ENCODE data around the gene ZNF771. TPM values are rescaled to one million over a fixed set of nuclear protein-coding genes. Genes with fewer than 3 reads are reported as not detected.
A peak's percentile ranks its signal among the peaks of the same experiment; 100 is the strongest.
"Not testable (repeated sequence)": the region's sequence is repeated elsewhere in the genome, so short reads cannot be mapped to it uniquely, and the experiment has no call there.

ZNF771 gene
- total RNA-seq, 3 donors from 2014 or later (not counting 1 experiment from before 2014, with no cell fraction given) = 0.70 to 1.4 (median 1.4) TPM

GRCh38 chr16:30459456-30459855 lies 52.0 kb downstream of the ZNF771 start:
- peak overlapping the region; percentile 85 for H3K27ac Mint-ChIP-seq
- H3K36me3 Mint-ChIP-seq = no peaks in the 10 kb centered on the region
- ATAC-seq (no peak), DNase-seq (no peak)
- Histone ChIP-seq H3K36me3 (ENCODE audit: control insufficient read depth, insufficient read depth, low read length) (no peaks in the 10 kb centered on the region), H3K4me1 (ENCODE audit: control insufficient read depth, insufficient read depth, low read length) (peaks cover 40% of the 10 kb centered on the region), H3K9me3 (ENCODE audit: control insufficient read depth, insufficient read depth, low read length) (no peaks in the 10 kb centered on the region), H3K4me3 (ENCODE audit: low read length) (no peak overlapping the region), H3K27ac (ENCODE audit: low read length) (peak overlapping the region; percentile 73), H3K27me3 (ENCODE audit: control insufficient read depth, insufficient read depth, low read length) (no peaks in the 10 kb centered on the region)
- intact Hi-C loops (cut with micrococcal nuclease) = loop anchor here (1.0 kb wide), 1 partner anchor 13 kb away; the partner anchor contains the start of gene ITGAL
- peak overlapping the region; percentile 49 for H3K4me3 Mint-ChIP-seq
- no peak for TF ChIP-seq CTCF (IDR thresholded peaks at IDR 0.05)
- no peaks in the 10 kb centered on the region for H3K9me3 Mint-ChIP-seq
- no peaks in the 10 kb centered on the region for H3K27me3 Mint-ChIP-seq (ENCODE audit: low read depth in 2 of 2)
- H3K4me1 Mint-ChIP-seq = peaks cover 27 to 43% of the 10 kb centered on the region in 2 donors
- WGBS (ENCODE audit: insufficient coverage) = 36% methylated on average over 11 of the region's 11 CpGs

DNA sequence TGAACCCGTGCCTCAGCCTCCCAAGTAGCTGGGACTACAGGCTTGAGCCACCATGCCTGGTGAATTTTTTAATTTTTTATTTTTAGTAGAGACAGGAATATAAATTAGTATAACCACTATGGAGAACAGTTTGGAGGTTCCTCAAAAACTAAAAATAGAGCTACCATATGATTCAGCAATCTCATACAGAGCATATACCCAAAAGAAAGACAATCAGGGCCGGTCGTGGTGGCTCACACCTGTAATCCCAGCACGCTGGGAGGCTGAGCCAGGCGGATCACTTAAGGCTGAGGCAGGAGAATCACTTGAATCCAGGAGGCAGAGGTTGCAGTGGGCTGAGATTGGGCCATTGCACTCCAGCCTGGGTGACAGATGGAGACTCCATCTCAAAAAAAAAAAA lies 54.0 kb downstream of the ZNF771 start:
- WGBS (ENCODE audit: insufficient coverage) = 75% methylated on average over 5 of the region's 5 CpGs
- H3K9me3 ChIP-seq (ENCODE audit: control insufficient read depth, insufficient read depth, low read length); H3K36me3 Mint-ChIP-seq; H3K9me3 Mint-ChIP-seq; H3K27ac Mint-ChIP-seq; H3K4me3 Mint-ChIP-seq; DNase-seq; intact Hi-C loops (cut with micrococcal nuclease); H3K27ac ChIP-seq (ENCODE audit: low read length); H3K36me3 ChIP-seq (ENCODE audit: control insufficient read depth, insufficient read depth, low read length); H3K27me3 ChIP-seq (ENCODE audit: control insufficient read depth, insufficient read depth, low read length); ATAC-seq; H3K27me3 Mint-ChIP-seq (ENCODE audit: low read depth in 2 of 2); H3K4me3 ChIP-seq (ENCODE audit: low read length): not testable (repeated sequence)
- peaks cover 25 to 31% of the 10 kb centered on the region in 2 donors for H3K4me1 Mint-ChIP-seq
- H3K4me1 ChIP-seq (ENCODE audit: control insufficient read depth, insufficient read depth, low read length) = peaks cover 40% of the 10 kb centered on the region

GRCh38 chr16:30464078-30464477 lies 56.7 kb downstream of the ZNF771 start:
- DNase-seq = no peak
- no peak overlapping the region for H3K27ac ChIP-seq (ENCODE audit: low read length)
- H3K9me3 Mint-ChIP-seq = no peaks in the 10 kb centered on the region
- H3K27me3 Mint-ChIP-seq (ENCODE audit: low read depth in 2 of 2) = no peaks in the 10 kb centered on the region
- no peak overlapping the region for H3K27ac Mint-ChIP-seq
- H3K4me1 Mint-ChIP-seq = peaks cover 6 to 7% of the 10 kb centered on the region in 2 donors
- no peaks in the 10 kb centered on the region for H3K27me3 ChIP-seq (ENCODE audit: control insufficient read depth, insufficient read depth, low read length)
- no peaks in the 10 kb centered on the region for H3K36me3 ChIP-seq (ENCODE audit: control insufficient read depth, insufficient read depth, low read length)
- intact Hi-C loops (cut with micrococcal nuclease) = no loop called here
- ATAC-seq = no peak
- no peak overlapping the region for H3K4me3 Mint-ChIP-seq
- 96% methylated on average over 7 of the region's 7 CpGs for WGBS (ENCODE audit: insufficient coverage)
- H3K4me1 ChIP-seq (ENCODE audit: control insufficient read depth, insufficient read depth, low read length) = peaks cover 26% of the 10 kb centered on the region
- H3K4me3 ChIP-seq (ENCODE audit: low read length) = no peak overlapping the region
- H3K9me3 ChIP-seq (ENCODE audit: control insufficient read depth, insufficient read depth, low read length) = no peaks in the 10 kb centered on the region
- H3K36me3 Mint-ChIP-seq = no peaks in the 10 kb centered on the region
- no peak for TF ChIP-seq CTCF (IDR thresholded peaks at IDR 0.05)

Other genes with a start within 250 kb of the ZNF771 start
- gene CORO1A, start 224.0 kb upstream of the ZNF771 start, total RNA-seq = 100 to 1,000 TPM; 699 to 926 (median 829) TPM
- gene BOLA2B, start 213.9 kb upstream of the ZNF771 start, total RNA-seq = 10 to 100 TPM; 63.0 to 94.3 (median 70.6) TPM
- 100 to 1,000 TPM in 2 of 3 donors, 10 to 100 TPM in 1; 78.1 to 132 (median 109) TPM for gene SLX1A, start 213.7 kb upstream of the ZNF771 start, total RNA-seq
- gene SULT1A3, start 208.4 kb upstream of the ZNF771 start, total RNA-seq = 10 to 100 TPM; 15.9 to 27.1 (median 19.4) TPM
- gene NPIPB13, start 159.1 kb upstream of the ZNF771 start, total RNA-seq = 10 to 100 TPM; 17.0 to 43.5 (median 39.8) TPM
- gene CD2BP2, start 52.3 kb upstream of the ZNF771 start, total RNA-seq = 100 to 1,000 TPM in 1 of 3 donors, 10 to 100 TPM in 2; 79.5 to 104 (median 87.7) TPM
- gene TBC1D10B, start 37.1 kb upstream of the ZNF771 start, total RNA-seq = 10 to 100 TPM; 43.0 to 55.3 (median 50.2) TPM
- gene MYL11, start 32.8 kb upstream of the ZNF771 start, total RNA-seq = 1 to 10 TPM; 2.9 to 8.0 (median 7.2) TPM
- gene SEPTIN1, start 25.0 kb upstream of the ZNF771 start, total RNA-seq = 100 to 1,000 TPM; 196 to 210 (median 205) TPM
- gene ZNF48, start 12.2 kb upstream of the ZNF771 start, total RNA-seq = 1 to 10 TPM; 5.5 to 7.4 (median 7.1) TPM
- gene DCTPP1, start 22.4 kb downstream of the ZNF771 start, total RNA-seq = 10 to 100 TPM; 11.2 to 16.9 (median 15.2) TPM
- gene SEPHS2, start 38.3 kb downstream of the ZNF771 start, total RNA-seq = 10 to 100 TPM; 25.5 to 37.6 (median 35.0) TPM
- gene ITGAL, start 65.1 kb downstream of the ZNF771 start, total RNA-seq = 1,000 to 10,000 TPM; 1,131 to 1,260 (median 1,176) TPM
- 1 to 10 TPM; 3.3 to 7.2 (median 5.6) TPM for gene ZNF768, start 119.0 kb downstream of the ZNF771 start, total RNA-seq
- 1 to 10 TPM; 5.0 to 8.6 (median 6.3) TPM for gene ZNF747, start 127.3 kb downstream of the ZNF771 start, total RNA-seq
- 10 to 100 TPM in 2 of 3 donors, 1 to 10 TPM in 1; 9.6 to 13.0 (median 11.7) TPM for gene ZNF764, start 150.8 kb downstream of the ZNF771 start, total RNA-seq
- gene ZNF688, start 164.1 kb downstream of the ZNF771 start, total RNA-seq = 10 to 100 TPM; 10.1 to 16.9 (median 16.5) TPM
- 10 to 100 TPM in 2 of 3 donors, 1 to 10 TPM in 1; 7.5 to 15.2 (median 10.4) TPM for gene ZNF785, start 178.1 kb downstream of the ZNF771 start, total RNA-seq
- gene ZNF689, start 202.8 kb downstream of the ZNF771 start, total RNA-seq = 1 to 10 TPM; 8.8 to 9.3 (median 9.1) TPM
- gene PRR14, start 243.4 kb downstream of the ZNF771 start, total RNA-seq = 100 to 1,000 TPM in 2 of 3 donors, 10 to 100 TPM in 1; 81.0 to 110 (median 101) TPM